Right lobe of liver (tissue), 4 donors: ENCODE measurements around the gene RPAP3.

Source experiments
- CTCF ChIP-seq, 4 donors: fragments of 200-600 bp in 3 of 4; fragments of 450-650 bp in 1 of 4; IDR thresholded peaks; one replicate each; pipeline versions ENCODE4 v1.5.1 to v1.8.0; 2016 to 2022; ENCODE audit warnings: antibody characterized with exemption in 4 of 4, mild to moderate bottlenecking in 2 of 4
- POLR2A ChIP-seq: fragments of 450-650 bp; IDR thresholded peaks from one replicate; pipeline ENCODE4 v1.6.1; 2017; ENCODE audit warnings: antibody characterized with exemption, mild to moderate bottlenecking
- donor health status: DM: no; HTN: no; CAD: no.
- donor health status: DM: no; HTN: no; CAD: no.
- donor health status: DM: no; HTN: yes; CAD: no.

GRCh38 chr12:47686645-47687240 is 19.1 kb downstream of the RPAP3 start:
- TF ChIP-seq CTCF (IDR thresholded peaks at IDR 0.05) (peak; percentile 54 to 67 (median 64)), POLR2A (no peak)
